Gastrocnemius medialis (tissue), 4 donors: ENCODE measurements around the gene ITPR2. TPM values are rescaled to one million over a fixed set of nuclear protein-coding genes. Genes with fewer than 3 reads are reported as not detected.
"Not testable (repeated sequence)": the region's sequence is repeated elsewhere in the genome, so short reads cannot be mapped to it uniquely, and the experiment has no call there.

ENCODE experiments used
- ATAC-seq, 2 donors: fragments of 150-250 bp; one replicate each; pipeline ENCODE4 v1.9.1; 2016
- DNase-seq, 2 donors: peaks; one replicate each; pipeline ENCODE4 v3.0.0-alpha.2; 2019
- H3K27ac ChIP-seq, 4 donors: fragments of 200-600 bp; sonication (generic); 1 replicate in 1 of 4; 2 replicates in 3 of 4; pipeline ENCODE4 v1.5.1; 2016 to 2018; ENCODE audit warnings: mild to moderate bottlenecking in 2 of 4, moderate library complexity in 1 of 4
- H3K27me3 ChIP-seq, 3 donors: fragments of 200-600 bp; sonication (generic) in 2 of 3; 1 replicate in 1 of 3; 2 replicates in 2 of 3; pipeline versions ENCODE4 v1.5.1 to v1.6.0; 2016 to 2019; ENCODE audit warnings: mild to moderate bottlenecking in 1 of 3, moderate library complexity in 1 of 3
- H3K36me3 ChIP-seq, 2 donors: fragments of 200-600 bp; sonication (generic) in 1 of 2; one replicate each; pipeline ENCODE4 v1.5.1; 2017 to 2018
- H3K4me1 ChIP-seq, 2 donors: fragments of 200-600 bp; sonication (generic) in 1 of 2; one replicate each; pipeline ENCODE4 v1.5.1; 2016 to 2017; ENCODE audit warnings: mild to moderate bottlenecking in 2 of 2
- H3K4me3 ChIP-seq, 4 donors: fragments of 200-600 bp; sonication (generic) in 3 of 4; 1 replicate in 1 of 4; 2 replicates in 3 of 4; pipeline ENCODE4 v1.5.1; 2016 to 2019; ENCODE audit warnings: mild to moderate bottlenecking in 2 of 4
- H3K9me3 ChIP-seq, 3 donors: fragments of 200-600 bp; sonication (generic) in 2 of 3; 1 replicate in 1 of 3; 2 replicates in 2 of 3; pipeline ENCODE4 v1.5.1; 2016 to 2019
- POLR2A ChIP-seq, 2 donors: fragments of 450-650 bp; IDR thresholded peaks; one replicate each; pipeline ENCODE4 v1.6.1; 2017; ENCODE audit warnings: antibody characterized with exemption in 2 of 2, mild to moderate bottlenecking in 2 of 2, moderate library complexity in 2 of 2
- in situ Hi-C, 4 donors: fragments of 200-750 bp; cut with MboI; loops; one replicate each; pipeline versions ENCODE4 v1.15.0 to v1.8.0; 2017; ENCODE audit warnings: low sequenced_read_pairs in 4 of 4
- intact Hi-C: fragments of 100-400 bp; cut with DNase I; formaldehyde crosslinking; loops from one replicate; pipeline ENCODE4 v1.15.1; 2023; ENCODE audit warnings: low total_unique reads
- total RNA-seq, 4 donors: library from RNA; depleted of rRNA; stranded (reverse); fragments of >200 nt; gene quantifications; one replicate each; pipeline versions ENCODE4 v1.1.0 to v1.2.3, GENCODE V29; 2016
- TF ChIP-seq, protein P1 (sequence below), 5 experiments: fragments of 450-650 bp in 3 of 5; fragments of 200-600 bp in 2 of 5; sonication (generic) in 2 of 5; IDR thresholded peaks in 4 of 5; conservative IDR thresholded peaks in 1 of 5; 1 replicate in 4 of 5; 2 replicates in 1 of 5; pipeline ENCODE4 v1.5.1; 2016 to 2019; ENCODE audit warnings: antibody characterized with exemption in 5 of 5, mild to moderate bottlenecking in 3 of 5, moderate library complexity in 3 of 5

The ITPR2 gene
- total RNA-seq, 4 donors from 2014 or later: 3.8 to 23.8 (median 4.1) TPM

DNA sequence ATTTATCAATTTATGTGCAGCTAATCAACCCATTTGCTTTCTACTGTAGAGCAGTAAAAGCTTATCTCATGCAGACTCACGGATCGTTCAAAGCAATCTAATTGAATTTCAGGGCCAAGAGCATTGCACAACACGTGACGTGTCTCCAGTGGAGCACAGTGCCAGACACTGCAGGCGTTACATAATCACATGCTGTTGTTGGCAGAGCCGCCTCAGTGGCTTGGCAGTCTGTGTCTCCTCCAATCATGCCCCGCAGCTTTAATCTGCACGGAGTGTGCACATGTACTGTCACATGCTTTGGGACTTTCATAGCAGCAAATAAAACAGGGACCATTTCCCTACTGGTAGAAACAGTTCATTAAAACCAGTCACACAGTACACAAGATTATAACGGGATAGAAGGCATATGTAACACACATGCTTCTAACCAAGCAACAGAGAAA lies 309.3 kb downstream of the ITPR2 start:
- Histone ChIP-seq H3K4me3 (no peak overlapping the region), H3K27me3 (no peaks in the 10 kb centered on the region), H3K27ac (peak overlapping the region; percentile 64 to 77 (median 66)), H3K4me1 (peaks cover 0 to 10% of the 10 kb centered on the region in 2 donors), H3K36me3 (no peaks in the 10 kb centered on the region), H3K9me3 (no peaks in the 10 kb centered on the region)
- ATAC-seq: peak; percentile 100
- peak; percentile 88 to 95 for DNase-seq
- intact Hi-C loops (loop anchor here (2.0 to 5.0 kb wide), 2 partner anchors 403 to 426 kb away; no protein-coding TSS in a partner anchor), in situ Hi-C loops (loop anchor here in 1 of 4 donors (10.0 kb wide), 1 partner anchor 409 kb away; no protein-coding TSS in a partner anchor)
- TF ChIP-seq, protein P1, sequence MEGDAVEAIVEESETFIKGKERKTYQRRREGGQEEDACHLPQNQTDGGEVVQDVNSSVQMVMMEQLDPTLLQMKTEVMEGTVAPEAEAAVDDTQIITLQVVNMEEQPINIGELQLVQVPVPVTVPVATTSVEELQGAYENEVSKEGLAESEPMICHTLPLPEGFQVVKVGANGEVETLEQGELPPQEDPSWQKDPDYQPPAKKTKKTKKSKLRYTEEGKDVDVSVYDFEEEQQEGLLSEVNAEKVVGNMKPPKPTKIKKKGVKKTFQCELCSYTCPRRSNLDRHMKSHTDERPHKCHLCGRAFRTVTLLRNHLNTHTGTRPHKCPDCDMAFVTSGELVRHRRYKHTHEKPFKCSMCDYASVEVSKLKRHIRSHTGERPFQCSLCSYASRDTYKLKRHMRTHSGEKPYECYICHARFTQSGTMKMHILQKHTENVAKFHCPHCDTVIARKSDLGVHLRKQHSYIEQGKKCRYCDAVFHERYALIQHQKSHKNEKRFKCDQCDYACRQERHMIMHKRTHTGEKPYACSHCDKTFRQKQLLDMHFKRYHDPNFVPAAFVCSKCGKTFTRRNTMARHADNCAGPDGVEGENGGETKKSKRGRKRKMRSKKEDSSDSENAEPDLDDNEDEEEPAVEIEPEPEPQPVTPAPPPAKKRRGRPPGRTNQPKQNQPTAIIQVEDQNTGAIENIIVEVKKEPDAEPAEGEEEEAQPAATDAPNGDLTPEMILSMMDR (IDR thresholded peaks at IDR 0.05 in 4 of 5, conservative IDR thresholded peaks at IDR 0.05 in 1 of 5): peak in 2 of 5 experiments; percentile 11 to 14
- no peak for TF ChIP-seq POLR2A (IDR thresholded peaks at IDR 0.05)

DNA sequence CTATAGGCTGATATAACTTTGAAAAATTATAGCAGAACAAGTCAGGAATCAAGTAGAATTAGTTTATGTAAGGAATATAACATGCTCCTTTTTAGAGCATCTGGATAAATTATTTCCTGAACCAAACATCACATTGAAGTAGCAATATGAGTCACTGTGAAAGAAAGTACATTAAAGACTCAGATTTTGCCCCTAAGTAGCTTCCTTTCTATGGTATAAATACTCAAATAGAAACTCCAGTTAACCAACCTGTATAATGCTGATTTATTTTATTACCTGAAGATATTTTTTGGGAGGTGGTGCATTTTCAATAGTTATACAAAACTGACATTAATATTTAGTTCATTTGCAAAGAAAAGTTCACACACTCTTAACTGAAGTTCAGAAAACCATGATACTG lies 312.1 kb downstream of the ITPR2 start:
- DNase-seq: no peak
- Histone ChIP-seq H3K27ac (no peak overlapping the region), H3K4me1 (peaks cover 0 to 10% of the 10 kb centered on the region in 2 donors), H3K9me3 (no peaks in the 10 kb centered on the region), H3K27me3 (no peaks in the 10 kb centered on the region), H3K4me3 (no peak overlapping the region), H3K36me3 (no peaks in the 10 kb centered on the region)
- intact Hi-C loops: loop anchor here (5.0 kb wide), 1 partner anchor 424 kb away; no protein-coding TSS in a partner anchor
- in situ Hi-C loops: loop anchor here in 1 of 4 donors (10.0 kb wide), 1 partner anchor 406 kb away; no protein-coding TSS in a partner anchor
- ATAC-seq: no peak
- TF ChIP-seq, protein P1 (IDR thresholded peaks at IDR 0.05 in 4 of 5, conservative IDR thresholded peaks at IDR 0.05 in 1 of 5): no peak
- no peak for TF ChIP-seq POLR2A (IDR thresholded peaks at IDR 0.05)

DNA sequence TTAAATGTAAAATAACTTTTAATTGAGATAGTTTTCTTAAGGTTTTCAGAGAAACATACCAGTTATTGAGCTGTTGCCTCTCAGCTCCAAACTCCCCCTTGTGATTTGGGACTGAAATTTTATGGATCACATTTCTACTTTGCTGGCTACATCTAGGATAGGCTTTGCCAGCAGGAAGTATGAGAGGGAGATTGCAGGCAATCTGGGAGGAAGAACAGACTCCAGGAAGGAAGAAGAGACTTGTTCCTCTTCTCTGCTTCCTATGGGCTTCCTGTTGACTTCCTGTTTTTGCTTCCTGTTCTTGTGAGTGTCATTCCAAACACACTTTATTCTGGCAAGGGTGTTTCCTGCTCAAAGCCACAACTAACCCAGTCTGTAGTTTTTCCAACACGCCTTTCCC lies 312.9 kb downstream of the ITPR2 start:
- Histone ChIP-seq H3K27me3 (no peaks in the 10 kb centered on the region), H3K36me3 (no peaks in the 10 kb centered on the region), H3K27ac (no peak overlapping the region), H3K4me3 (no peak overlapping the region), H3K4me1 (peaks cover 0 to 10% of the 10 kb centered on the region in 2 donors), H3K9me3 (no peaks in the 10 kb centered on the region)
- no peak for DNase-seq
- in situ Hi-C loops: loop anchor here in 1 of 4 donors (10.0 kb wide), 1 partner anchor 405 kb away; no protein-coding TSS in a partner anchor
- no peak for ATAC-seq
- intact Hi-C loops: loop anchor here (5.0 kb wide), 1 partner anchor 423 kb away; no protein-coding TSS in a partner anchor
- TF ChIP-seq, protein P1 (IDR thresholded peaks at IDR 0.05 in 4 of 5, conservative IDR thresholded peaks at IDR 0.05 in 1 of 5): no peak
- TF ChIP-seq POLR2A (IDR thresholded peaks at IDR 0.05): no peak

DNA sequence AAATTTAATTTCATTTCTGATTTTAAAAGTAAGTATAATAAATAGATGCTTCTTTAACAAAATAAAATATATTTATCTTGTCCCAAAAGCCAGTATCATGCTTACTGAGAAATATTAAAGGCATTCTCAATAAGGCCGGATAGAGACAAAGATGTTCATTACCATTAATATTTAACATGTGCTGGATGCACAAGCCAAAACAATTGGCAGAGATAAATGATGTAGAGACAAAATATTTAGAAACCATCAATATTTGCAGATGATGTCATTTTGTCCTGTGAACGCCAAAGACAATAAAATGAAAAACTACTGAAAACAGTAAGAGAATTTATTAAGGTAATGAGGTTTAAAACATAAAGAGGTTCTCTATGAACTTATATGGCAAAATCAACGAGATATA lies 313.5 kb downstream of the ITPR2 start:
- DNase-seq (no peak), ATAC-seq (no peak)
- no peak overlapping the region for H3K4me3 ChIP-seq
- H3K27ac ChIP-seq: no peak overlapping the region
- intact Hi-C loops (no loop called here), in situ Hi-C loops (no loop called here)
- H3K27me3 ChIP-seq: no peaks in the 10 kb centered on the region
- no peaks in the 10 kb centered on the region for H3K36me3 ChIP-seq
- peaks cover 0 to 10% of the 10 kb centered on the region in 2 donors for H3K4me1 ChIP-seq
- no peaks in the 10 kb centered on the region for H3K9me3 ChIP-seq
- TF ChIP-seq POLR2A (IDR thresholded peaks at IDR 0.05): no peak
- TF ChIP-seq, protein P1 (IDR thresholded peaks at IDR 0.05 in 4 of 5, conservative IDR thresholded peaks at IDR 0.05 in 1 of 5): no peak

DNA sequence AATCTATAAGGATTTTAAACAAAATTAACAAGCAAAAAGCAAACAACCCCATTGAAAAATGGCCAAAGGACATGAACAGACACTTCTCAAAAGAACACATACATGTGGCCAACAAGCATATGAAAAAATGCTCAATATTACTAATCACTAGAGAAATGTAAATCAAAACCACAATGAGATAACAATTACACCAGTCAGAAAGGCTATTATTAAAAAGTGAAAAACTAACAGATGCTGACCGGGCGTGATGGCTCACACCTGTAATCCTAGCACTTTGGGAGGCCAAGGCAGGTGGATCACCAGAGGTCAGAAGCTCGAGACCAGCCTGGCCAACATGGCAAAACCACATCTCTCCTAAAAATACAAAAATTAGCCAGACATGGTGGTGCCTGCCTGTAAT lies 315.7 kb downstream of the ITPR2 start:
- in situ Hi-C loops: not testable (repeated sequence)

More for the DNA sequence above, 315.7 kb downstream of the ITPR2 start:
- H3K9me3 ChIP-seq, intact Hi-C loops, H3K27me3 ChIP-seq, H3K4me3 ChIP-seq, DNase-seq, ATAC-seq, H3K4me1 ChIP-seq, H3K36me3 ChIP-seq, H3K27ac ChIP-seq: not testable (repeated sequence)
